Tongue (tissue), 2 donors: ENCODE measurements around the gene SERTM1. TPM values are rescaled to one million over a fixed set of nuclear protein-coding genes. Genes with fewer than 3 reads are reported as not detected.

Source experiments
- DNase-seq: peaks from one replicate; pipeline ENCODE4 v3.0.0-alpha.2; 2015
- total RNA-seq: library from RNA; depleted of rRNA; stranded (reverse); fragments of >200 nt; gene quantifications from one replicate; pipeline ENCODE4 v1.2.3, GENCODE V29; 2014

The SERTM1 gene
- total RNA-seq: not detected

DNA sequence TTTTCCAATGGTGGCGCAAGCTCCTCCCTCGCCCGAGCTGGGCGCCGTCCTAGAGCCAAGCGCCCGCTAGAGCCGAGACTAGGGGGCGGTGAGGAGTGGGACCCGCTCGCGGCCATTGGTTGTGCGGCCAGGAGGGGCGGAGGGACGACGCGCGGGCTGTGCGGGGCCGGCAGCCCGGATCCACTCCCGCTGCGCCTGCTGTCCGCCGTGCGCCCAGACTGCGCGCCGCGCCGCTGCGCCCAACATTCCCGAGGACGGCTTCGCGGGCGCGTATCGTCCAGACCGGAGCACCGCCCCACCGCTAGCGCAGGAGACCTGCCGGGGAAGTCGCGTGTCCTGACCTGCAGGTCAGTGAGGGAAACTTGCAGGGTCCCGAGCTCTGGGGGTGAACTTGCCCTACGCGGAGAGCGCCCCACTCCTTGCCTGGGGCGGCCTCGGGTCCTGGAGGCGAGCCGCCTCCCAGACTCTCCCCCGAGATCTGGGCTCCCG lies at the start of gene SERTM1:
SERTM1 (plus strand) TSS at position 183 of the 489 bp plus-strand sequence. CDS start 21,059 bp downstream, outside the sequence.
- DNase-seq: peak; percentile 65

- no peak for DNase-seq
These were observed 45.3 kb upstream of the SERTM1 start for GRCh38 chr13:36628377-36629056.

DNA sequence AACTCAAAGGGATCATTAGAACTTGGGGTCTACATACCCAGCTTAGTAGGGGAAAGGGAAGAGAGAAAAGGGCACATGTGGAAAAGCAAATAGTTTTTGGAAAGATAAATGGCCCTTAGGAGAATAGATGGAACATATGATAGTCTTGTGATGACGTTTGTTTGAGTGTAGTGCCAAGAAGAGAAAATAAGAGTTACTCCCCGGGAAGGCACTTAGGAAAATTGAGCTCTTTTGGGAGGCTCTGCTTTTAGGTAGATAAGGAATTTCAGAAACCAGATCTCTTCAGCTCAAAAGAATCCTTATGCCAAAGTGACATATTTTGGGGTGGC lies 44.8 kb upstream of the SERTM1 start:
- DNase-seq: no peak

GRCh38 chr13:36630181-36630803 lies 43.5 kb upstream of the SERTM1 start:
- DNase-seq: no peak

DNA sequence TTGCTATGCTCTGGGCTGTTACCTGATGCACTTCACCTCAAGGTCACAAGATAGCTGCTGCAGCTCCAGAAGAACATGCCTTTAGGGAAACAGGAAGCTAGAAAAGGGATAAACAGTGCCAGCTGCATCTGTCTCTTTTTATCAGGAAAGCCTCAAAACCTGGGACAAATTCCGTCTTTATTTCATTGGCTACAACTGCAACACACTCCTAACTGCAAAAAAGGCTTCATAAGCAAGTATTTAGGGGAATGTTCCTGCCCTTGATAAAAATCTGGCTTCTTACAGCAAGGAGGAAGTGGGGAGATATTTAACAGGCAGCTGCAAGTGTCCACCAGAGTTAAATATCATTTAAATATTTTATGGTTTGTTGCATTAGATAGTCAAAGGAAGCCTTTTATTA lies 34.2 kb upstream of the SERTM1 start:
- DNase-seq: no peak

- no peak for DNase-seq
These were observed 23.2 kb upstream of the SERTM1 start for GRCh38 chr13:36650611-36651010.

GRCh38 chr13:36665630-36666029 lies 8.2 kb upstream of the SERTM1 start:
- no peak for DNase-seq

- DNase-seq: no peak
These were observed 7.2 kb upstream of the SERTM1 start for GRCh38 chr13:36666477-36667229.

- DNase-seq: no peak
These were observed 5.5 kb upstream of the SERTM1 start for GRCh38 chr13:36668316-36668715.

DNA sequence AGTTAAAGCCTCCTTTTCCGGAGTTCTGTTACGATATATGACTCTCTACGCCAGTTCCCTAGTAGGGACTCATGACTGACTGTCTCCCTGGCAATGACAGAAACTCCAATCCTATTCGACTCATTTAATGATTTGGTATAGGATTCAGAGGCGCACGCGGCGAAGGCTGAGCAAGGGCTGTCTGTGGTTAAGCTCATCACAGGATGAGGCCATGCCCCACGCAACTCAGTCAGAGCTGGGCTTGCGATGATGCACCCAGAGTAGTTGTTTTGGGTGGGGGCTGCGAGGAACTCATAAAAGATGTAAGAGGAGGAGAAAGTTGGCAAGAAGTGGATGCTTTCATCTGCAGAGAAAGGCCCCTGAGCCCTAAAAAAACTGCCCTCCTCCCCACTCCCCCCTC lies 468 bp upstream of the SERTM1 start:
- DNase-seq: no peak

DNA sequence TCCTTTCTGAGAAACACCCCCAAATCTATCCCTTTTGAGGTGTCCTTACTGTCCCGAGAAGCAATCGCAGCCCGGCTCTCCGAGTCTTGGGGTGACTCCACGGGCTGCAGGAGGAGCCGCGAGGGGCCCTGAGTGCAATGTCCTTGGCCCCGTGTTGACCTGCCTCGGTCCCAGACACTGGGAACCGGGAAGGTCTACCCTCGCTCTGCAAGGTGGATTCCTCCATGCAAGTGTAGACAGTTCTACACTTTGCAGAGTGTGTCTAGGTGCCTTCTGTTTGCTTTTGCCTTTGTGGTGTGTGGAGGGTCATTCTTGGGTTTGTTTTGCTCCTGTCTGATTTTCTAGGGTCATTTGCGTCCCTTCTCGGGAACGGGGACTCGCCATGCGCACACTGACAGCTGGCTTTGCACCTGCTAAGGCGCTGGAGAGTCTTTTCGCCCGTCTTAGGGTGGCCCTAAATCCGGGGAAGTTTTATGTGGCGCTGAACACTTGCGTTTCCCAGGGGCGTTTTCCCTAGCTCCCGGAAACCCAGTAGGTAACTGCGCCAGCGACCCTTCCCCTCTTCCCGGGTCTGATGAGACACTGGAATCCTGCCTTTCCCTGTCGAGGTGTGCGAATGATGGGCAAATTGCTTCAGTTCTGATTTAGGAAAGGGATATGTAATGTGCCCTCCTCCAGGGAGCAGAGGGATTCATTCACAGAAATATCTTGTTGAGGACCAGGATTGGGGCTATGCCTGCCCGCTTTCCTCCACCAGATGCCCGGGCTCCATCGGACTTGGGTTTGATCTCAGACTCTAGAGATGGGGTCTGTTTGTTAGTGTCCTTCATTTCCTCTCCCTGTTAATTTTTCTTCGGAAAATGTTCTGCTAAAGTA lies 755 bp downstream of the SERTM1 start:
- peak; percentile 5 for DNase-seq

DNA sequence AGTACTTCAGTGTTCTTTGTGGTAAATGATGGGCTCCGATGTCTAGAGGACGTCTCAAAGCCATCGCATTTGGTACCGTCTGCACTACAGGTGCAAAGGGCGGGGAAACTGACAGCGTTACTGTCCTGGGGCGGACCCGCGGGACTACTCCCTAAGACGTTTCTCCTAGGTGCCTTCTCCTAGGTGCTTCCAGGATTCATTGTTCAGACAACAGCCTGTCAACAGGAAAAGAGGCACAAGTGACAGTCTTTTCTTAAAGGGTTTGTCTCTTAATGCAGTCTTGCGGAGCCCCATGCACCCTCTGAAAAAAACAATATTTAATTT lies 1.4 kb downstream of the SERTM1 start:
- DNase-seq: no peak

- DNase-seq: peak; percentile 15
These were observed 7.1 kb downstream of the SERTM1 start for GRCh38 chr13:36680913-36681312.

DNA sequence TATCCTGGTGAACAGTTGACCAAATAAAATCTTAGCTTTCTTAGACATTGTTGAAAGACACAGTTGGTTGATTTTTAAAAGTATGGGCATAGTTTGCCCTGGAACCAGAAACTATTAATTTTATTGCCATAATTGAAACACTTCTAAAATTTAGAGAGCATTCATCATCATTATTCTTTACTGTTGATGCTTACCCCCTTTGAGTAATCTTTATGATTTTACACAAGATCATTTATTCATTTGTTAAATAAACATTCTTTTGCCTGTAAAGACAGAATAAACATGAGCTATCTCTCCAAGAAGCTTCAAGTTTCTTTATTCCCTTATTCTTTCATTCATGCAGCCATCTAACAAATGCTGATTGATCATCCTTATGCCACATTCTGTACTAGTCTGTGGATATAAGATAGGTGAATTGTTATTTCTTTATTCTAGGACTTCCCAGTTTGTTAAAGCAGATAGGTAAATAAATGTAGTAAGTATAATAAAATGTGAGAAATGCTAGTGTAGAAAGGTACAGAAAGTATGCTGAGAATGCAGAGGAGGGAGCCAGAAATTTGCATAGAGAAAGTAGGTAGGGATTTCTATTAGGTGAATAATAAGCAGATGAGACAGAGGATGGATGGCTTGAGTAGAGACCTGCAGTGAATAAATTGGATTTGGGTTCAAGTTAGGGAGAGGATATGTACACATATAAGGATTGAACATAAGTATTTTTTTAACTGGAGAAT lies 8.2 kb downstream of the SERTM1 start:
- DNase-seq: no peak

DNA sequence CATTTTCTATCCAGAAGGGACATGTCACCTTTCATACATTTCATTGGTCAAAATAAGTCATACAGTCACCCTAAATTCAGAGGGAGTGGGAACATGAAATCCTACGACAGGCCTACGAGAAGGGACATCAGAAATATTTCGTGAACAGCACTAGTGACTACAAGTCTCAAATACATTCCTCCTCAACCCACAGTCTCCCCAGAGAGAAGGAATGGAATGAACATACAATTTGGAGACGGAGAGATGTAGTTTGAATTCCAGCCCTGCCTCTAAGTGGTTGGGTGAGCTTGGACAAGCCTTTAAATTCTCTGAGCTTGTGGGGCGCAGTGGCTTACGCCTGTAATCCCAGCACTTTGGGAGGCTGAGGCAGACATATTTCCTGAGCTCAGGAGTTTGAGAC lies 9.9 kb downstream of the SERTM1 start:
- no peak for DNase-seq

DNA sequence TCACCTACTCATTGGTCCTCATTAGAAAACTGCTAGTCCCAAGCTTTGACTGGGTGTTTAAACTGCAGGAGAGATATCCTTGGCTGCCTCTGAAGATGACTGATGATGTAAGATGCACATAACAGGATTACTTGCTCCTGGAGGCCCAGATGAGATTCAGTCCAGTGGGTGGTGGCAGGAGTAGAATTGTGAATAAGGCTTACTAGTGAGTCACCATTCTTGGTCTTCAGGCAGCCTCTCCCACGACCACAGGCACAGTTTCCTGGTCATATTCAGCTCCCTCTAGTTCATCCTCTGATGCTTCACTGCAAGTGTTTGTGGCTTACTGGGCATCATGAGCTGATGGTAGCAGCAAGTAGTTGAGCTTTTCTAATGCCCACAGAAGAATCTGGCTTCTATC lies 12.1 kb downstream of the SERTM1 start:
- DNase-seq: no peak

- DNase-seq: peak; percentile 42
These were observed 22.7 kb downstream of the SERTM1 start for GRCh38 chr13:36696410-36697010.

DNA sequence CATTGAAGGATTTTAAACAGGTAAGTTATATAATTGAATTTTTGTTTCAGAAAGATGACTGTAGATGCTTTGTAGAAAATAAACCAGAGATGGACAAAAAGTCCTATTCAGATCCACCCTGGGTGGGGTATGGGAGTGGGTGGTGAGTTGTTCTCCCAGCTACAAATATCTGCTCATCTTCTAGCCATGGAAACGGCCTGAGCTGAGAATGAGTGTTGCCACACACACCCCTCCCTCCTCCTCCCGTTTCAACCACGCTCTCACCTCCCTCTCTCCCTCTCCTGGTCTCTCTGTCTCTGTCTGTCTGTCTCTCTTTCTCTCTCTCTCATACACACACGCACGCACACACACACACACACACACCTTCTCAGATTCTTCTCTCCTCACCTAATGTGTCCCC lies 26.4 kb downstream of the SERTM1 start:
- no peak for DNase-seq

DNA sequence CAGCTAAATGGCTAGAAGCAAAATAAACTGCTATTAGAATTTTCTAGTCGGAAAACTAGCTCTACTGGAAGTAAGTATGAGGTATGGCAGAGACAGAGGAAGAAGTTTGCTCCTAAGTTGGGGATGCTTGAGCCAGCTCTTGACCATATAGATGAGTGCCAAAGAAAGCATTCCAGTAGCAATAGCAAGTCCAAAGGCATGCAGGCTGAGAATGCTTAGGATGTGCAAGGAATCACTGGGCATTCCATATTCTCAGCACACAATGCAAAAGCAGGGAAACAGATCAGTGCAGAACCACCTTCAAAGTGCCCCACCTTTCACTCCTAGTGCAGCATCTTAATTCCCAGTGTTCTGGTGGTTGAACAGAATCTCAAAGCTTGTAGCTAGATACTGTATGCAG lies 32.9 kb downstream of the SERTM1 start:
- no peak for DNase-seq

DNA sequence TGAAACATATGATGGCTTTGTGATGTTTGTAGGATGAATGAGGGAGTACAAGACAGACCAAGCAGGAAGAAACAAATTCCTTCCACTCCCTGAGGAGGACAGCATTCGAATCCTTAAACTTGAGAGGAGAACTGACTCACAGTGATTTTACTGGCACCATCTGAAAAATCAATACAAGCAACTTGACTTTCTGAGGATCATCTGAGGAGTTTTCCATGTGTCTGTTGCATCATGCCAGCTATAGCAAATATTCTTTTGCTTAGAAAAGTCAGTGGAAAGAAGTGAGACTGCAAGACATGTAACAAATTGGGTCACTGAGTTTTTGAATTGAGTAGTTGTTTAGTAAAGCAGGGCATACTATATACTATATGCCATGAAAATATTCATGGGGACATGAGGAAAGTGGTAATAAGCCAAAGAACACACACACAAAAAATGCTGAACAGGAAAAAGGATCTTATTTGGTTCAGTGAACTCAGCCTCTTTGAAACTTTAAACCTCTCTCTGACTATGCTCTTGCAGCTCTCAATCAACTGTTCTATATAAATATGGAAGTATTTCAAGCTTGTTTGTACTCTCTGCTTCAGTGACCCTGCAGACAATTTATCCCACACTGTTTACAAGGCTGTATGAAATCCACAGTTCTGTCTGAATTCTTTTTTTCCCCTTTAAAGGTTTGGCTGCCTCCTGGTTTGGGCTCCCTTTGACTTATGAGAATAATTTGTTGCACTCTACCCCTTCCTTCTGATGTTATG lies 35.5 kb downstream of the SERTM1 start:
- peak; percentile 12 for DNase-seq

GRCh38 chr13:36710396-36710795 lies 36.6 kb downstream of the SERTM1 start:
- no peak for DNase-seq
